ENCODE measurements around the gene CLEC18B.
"Not testable (repeated sequence)": the region's sequence is repeated elsewhere in the genome, so short reads cannot be mapped to it uniquely, and the experiment has no call there.

The CLEC18B gene

GRCh38 chr16:74446866-74447265 is 25.6 kb upstream of the CLEC18B start:
- in situ Hi-C loops (cut with HindIII; ENCODE audit: low sequenced_read_pairs) = no loop called here

GRCh38 chr16:74443624-74444346 is 22.5 kb upstream of the CLEC18B start:
- in situ Hi-C loops (cut with HindIII; ENCODE audit: low sequenced_read_pairs) = not testable (repeated sequence)

- in situ Hi-C loops (cut with HindIII; ENCODE audit: low sequenced_read_pairs) = no loop called here
Observed at GRCh38 chr16:74439685-74440084, 18.4 kb upstream of the CLEC18B start.

GRCh38 chr16:74438492-74438979 is 17.3 kb upstream of the CLEC18B start:
- in situ Hi-C loops (cut with HindIII; ENCODE audit: low sequenced_read_pairs) = no loop called here

GRCh38 chr16:74431516-74431915 is 10.2 kb upstream of the CLEC18B start:
- in situ Hi-C loops (cut with HindIII; ENCODE audit: low sequenced_read_pairs) = no loop called here

GRCh38 chr16:74430036-74430712 is 8.9 kb upstream of the CLEC18B start:
- in situ Hi-C loops (cut with HindIII; ENCODE audit: low sequenced_read_pairs) = not testable (repeated sequence)

- in situ Hi-C loops (cut with HindIII; ENCODE audit: low sequenced_read_pairs) = not testable (repeated sequence)
Observed at GRCh38 chr16:74428493-74428892, 7.2 kb upstream of the CLEC18B start.

- in situ Hi-C loops (cut with HindIII; ENCODE audit: low sequenced_read_pairs) = not testable (repeated sequence)
Observed at GRCh38 chr16:74425751-74426150, 4.5 kb upstream of the CLEC18B start.

- in situ Hi-C loops (cut with HindIII; ENCODE audit: low sequenced_read_pairs) = not testable (repeated sequence)
Observed at GRCh38 chr16:74423721-74424120, 2.4 kb upstream of the CLEC18B start.

- in situ Hi-C loops (cut with HindIII; ENCODE audit: low sequenced_read_pairs) = not testable (repeated sequence)
Observed at GRCh38 chr16:74422086-74422485, 808 bp upstream of the CLEC18B start.

GRCh38 chr16:74421482-74421785 is 156 bp upstream of the CLEC18B start:
- in situ Hi-C loops (cut with HindIII; ENCODE audit: low sequenced_read_pairs) = not testable (repeated sequence)

GRCh38 chr16:74419811-74420210 is 1.5 kb downstream of the CLEC18B start:
- in situ Hi-C loops (cut with HindIII; ENCODE audit: low sequenced_read_pairs) = not testable (repeated sequence)

GRCh38 chr16:74417897-74418296 is 3.4 kb downstream of the CLEC18B start:
- in situ Hi-C loops (cut with HindIII; ENCODE audit: low sequenced_read_pairs) = not testable (repeated sequence)

- in situ Hi-C loops (cut with HindIII; ENCODE audit: low sequenced_read_pairs) = not testable (repeated sequence)
Observed at GRCh38 chr16:74413920-74414319, 7.4 kb downstream of the CLEC18B start.

GRCh38 chr16:74413485-74413884 is 7.8 kb downstream of the CLEC18B start:
- in situ Hi-C loops (cut with HindIII; ENCODE audit: low sequenced_read_pairs) = not testable (repeated sequence)

- in situ Hi-C loops (cut with HindIII; ENCODE audit: low sequenced_read_pairs) = not testable (repeated sequence)
Observed at GRCh38 chr16:74412775-74413390, 8.4 kb downstream of the CLEC18B start.

- in situ Hi-C loops (cut with HindIII; ENCODE audit: low sequenced_read_pairs) = not testable (repeated sequence)
Observed at GRCh38 chr16:74412138-74412774, 9.0 kb downstream of the CLEC18B start.

- in situ Hi-C loops (cut with HindIII; ENCODE audit: low sequenced_read_pairs) = not testable (repeated sequence)
Observed at GRCh38 chr16:74410981-74411380, 10.3 kb downstream of the CLEC18B start.

- in situ Hi-C loops (cut with HindIII; ENCODE audit: low sequenced_read_pairs) = not testable (repeated sequence)
Observed at GRCh38 chr16:74410057-74410957, 11.0 kb downstream of the CLEC18B start.

- in situ Hi-C loops (cut with HindIII; ENCODE audit: low sequenced_read_pairs) = not testable (repeated sequence)
Observed at GRCh38 chr16:74409185-74409981, 11.9 kb downstream of the CLEC18B start.

Data from DLD1 (cell line).